ENCODE data around the gene GPR78.

Gene GPR78

DNA sequence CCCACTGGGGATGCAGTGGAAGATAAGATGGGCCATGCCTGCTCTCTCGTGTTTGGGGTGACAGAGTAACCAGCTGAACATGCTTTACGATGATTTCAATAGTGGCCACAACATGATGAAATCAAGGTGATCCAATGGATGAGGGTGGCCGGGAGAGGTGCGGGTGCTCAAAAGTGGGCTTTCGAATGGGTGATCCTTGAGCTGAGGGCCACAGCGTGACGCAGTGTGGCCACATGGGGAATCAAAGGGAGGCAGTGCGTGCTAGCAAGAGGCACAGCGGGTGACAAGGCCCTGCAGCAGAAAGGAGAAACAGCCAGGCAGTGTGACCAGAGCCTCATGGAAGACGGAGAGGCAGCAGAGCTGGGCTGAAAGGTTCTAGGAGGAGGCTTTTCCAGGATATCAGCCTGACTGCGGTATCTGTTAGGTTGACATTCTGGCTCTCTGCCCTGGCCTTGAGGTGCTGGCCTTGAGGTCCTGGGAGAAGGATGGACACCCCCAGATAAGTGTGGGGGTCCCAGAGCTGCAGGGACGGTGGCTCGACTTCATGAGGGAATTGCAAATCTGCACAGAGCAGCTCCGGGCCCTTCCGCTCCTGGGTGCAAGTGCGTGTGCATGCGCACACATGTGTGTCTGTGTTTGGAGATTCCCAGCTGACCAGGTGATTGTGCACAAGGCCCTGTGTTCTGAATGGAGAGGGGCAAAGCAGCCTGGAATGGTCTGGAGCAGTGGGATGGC is 38.0 kb upstream of the GPR78 start:
- TF ChIP-seq, protein P1, sequence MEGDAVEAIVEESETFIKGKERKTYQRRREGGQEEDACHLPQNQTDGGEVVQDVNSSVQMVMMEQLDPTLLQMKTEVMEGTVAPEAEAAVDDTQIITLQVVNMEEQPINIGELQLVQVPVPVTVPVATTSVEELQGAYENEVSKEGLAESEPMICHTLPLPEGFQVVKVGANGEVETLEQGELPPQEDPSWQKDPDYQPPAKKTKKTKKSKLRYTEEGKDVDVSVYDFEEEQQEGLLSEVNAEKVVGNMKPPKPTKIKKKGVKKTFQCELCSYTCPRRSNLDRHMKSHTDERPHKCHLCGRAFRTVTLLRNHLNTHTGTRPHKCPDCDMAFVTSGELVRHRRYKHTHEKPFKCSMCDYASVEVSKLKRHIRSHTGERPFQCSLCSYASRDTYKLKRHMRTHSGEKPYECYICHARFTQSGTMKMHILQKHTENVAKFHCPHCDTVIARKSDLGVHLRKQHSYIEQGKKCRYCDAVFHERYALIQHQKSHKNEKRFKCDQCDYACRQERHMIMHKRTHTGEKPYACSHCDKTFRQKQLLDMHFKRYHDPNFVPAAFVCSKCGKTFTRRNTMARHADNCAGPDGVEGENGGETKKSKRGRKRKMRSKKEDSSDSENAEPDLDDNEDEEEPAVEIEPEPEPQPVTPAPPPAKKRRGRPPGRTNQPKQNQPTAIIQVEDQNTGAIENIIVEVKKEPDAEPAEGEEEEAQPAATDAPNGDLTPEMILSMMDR (IDR thresholded peaks at IDR 0.05) = no peak
- H3K4me1 ChIP-seq = no peaks in the 10 kb centered on the region
- H3K9me3 ChIP-seq (ENCODE audit: control insufficient read depth, low read length) = no peaks in the 10 kb centered on the region
- H3K79me2 ChIP-seq = no peaks in the 10 kb centered on the region
- H3K4me2 ChIP-seq (ENCODE audit: low read length) = no peak overlapping the region
- H2AFZ ChIP-seq = no peak overlapping the region
- H3K9ac ChIP-seq = no peak overlapping the region
- H3K27me3 ChIP-seq (ENCODE audit: control insufficient read depth, insufficient read depth, low read length) = no peaks in the 10 kb centered on the region
- no peak overlapping the region for H3K27ac ChIP-seq
- H3K36me3 ChIP-seq (ENCODE audit: control insufficient read depth, insufficient read depth, low read length) = no peaks in the 10 kb centered on the region
- H3K4me3 ChIP-seq (ENCODE audit: low read depth, low read length) = no peak overlapping the region

DNA sequence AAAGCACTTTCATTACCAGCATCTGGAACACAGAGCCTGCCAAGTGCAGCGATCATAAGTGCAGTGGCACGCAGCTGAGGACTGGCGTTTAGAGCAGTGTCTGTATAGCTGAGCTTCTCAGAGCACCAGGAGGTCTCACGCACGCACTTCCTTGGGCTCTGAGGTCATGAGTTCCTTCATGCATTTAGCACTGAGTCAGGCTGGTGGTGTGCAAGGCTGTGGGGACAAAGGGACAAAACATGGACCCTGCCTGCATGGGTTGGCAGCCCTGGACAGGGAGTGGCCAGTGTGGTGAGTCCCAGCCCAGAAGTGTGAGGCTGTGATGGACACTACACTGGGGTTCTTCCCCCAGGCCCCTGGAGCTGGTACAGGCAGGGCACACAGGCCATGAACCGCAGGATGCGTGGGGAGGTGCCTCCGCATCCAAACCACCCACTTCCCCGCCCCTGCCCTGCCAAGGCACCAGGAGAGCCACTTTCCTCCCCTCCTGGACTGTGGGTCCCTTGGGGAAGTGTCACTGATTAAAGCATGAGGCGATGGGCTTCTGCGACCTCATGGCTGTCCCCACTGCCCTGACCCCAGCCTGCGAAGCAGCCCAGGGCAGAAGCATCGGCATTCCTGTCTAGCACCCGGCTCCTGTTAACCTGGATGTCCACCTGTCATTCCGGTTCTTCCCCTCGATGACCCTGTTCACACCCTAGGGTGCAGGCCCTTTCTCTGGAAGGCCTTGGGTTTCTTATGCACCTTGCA is 37.2 kb upstream of the GPR78 start:
- H3K27me3 ChIP-seq (ENCODE audit: control insufficient read depth, insufficient read depth, low read length) = no peaks in the 10 kb centered on the region
- no peaks in the 10 kb centered on the region for H3K9me3 ChIP-seq (ENCODE audit: control insufficient read depth, low read length)
- no peaks in the 10 kb centered on the region for H3K79me2 ChIP-seq
- no peak overlapping the region for H2AFZ ChIP-seq
- TF ChIP-seq, protein P1 (IDR thresholded peaks at IDR 0.05) = no peak
- H3K36me3 ChIP-seq (ENCODE audit: control insufficient read depth, insufficient read depth, low read length) = no peaks in the 10 kb centered on the region
- H3K4me2 ChIP-seq (ENCODE audit: low read length) = no peak overlapping the region
- no peaks in the 10 kb centered on the region for H3K4me1 ChIP-seq
- no peak overlapping the region for H3K9ac ChIP-seq
- no peak overlapping the region for H3K27ac ChIP-seq
- H3K4me3 ChIP-seq (ENCODE audit: low read depth, low read length) = no peak overlapping the region

DNA sequence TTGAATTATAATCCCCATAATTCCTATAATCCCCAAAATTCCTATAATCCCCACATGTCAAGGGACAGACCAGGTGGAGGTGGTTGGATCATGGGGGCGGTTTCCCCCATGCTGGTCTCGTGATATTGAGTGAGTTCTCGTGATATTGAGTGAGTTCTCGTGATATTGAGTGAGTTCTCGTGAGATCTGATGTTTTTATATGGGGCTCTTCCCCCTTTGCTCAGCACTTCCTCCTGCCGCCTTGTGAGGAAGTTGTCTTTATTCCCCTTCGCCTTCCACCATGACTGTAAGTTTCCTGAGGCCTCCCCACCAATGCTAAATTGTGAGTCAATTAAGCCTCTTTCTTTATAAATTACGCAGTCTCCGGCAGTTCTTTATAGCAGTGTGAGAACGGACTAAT is 36.6 kb upstream of the GPR78 start:
- H2AFZ ChIP-seq = no peak overlapping the region
- H3K4me3 ChIP-seq (ENCODE audit: low read depth, low read length) = no peak overlapping the region
- H3K9me3 ChIP-seq (ENCODE audit: control insufficient read depth, low read length) = no peaks in the 10 kb centered on the region
- TF ChIP-seq, protein P1 (IDR thresholded peaks at IDR 0.05) = no peak
- no peaks in the 10 kb centered on the region for H3K4me1 ChIP-seq
- H3K79me2 ChIP-seq = no peaks in the 10 kb centered on the region
- H3K27ac ChIP-seq = no peak overlapping the region
- H3K4me2 ChIP-seq (ENCODE audit: low read length) = no peak overlapping the region
- no peak overlapping the region for H3K9ac ChIP-seq
- H3K27me3 ChIP-seq (ENCODE audit: control insufficient read depth, insufficient read depth, low read length) = no peaks in the 10 kb centered on the region
- no peaks in the 10 kb centered on the region for H3K36me3 ChIP-seq (ENCODE audit: control insufficient read depth, insufficient read depth, low read length)

DNA sequence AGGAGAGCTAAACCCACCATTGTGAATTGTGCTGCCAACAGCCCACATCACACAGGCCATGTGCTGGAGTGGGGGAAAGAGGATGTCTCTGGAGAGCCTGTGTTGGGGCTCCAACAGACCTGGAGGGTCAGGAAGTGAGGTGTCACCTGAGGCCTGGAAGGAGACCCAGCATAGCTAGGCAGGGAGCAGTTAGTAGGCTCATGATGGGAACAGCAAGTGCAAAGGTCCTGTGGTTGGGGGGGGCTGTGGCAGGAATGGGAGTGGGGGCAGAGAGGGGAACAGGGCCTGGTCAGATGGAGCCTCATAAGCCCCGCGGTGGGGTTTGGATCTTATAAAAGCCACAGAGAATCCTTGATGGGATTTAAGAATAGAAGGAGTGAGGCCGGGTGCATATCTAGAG is 35.9 kb upstream of the GPR78 start:
- Histone ChIP-seq H3K36me3 (ENCODE audit: control insufficient read depth, insufficient read depth, low read length) (no peaks in the 10 kb centered on the region), H3K9ac (no peak overlapping the region), H3K9me3 (ENCODE audit: control insufficient read depth, low read length) (no peaks in the 10 kb centered on the region), H3K27ac (no peak overlapping the region), H2AFZ (no peak overlapping the region), H3K4me2 (ENCODE audit: low read length) (no peak overlapping the region), H3K4me1 (no peaks in the 10 kb centered on the region), H3K27me3 (ENCODE audit: control insufficient read depth, insufficient read depth, low read length) (no peaks in the 10 kb centered on the region), H3K79me2 (no peaks in the 10 kb centered on the region), H3K4me3 (ENCODE audit: low read depth, low read length) (no peak overlapping the region)
- TF ChIP-seq, protein P1 (IDR thresholded peaks at IDR 0.05) = no peak
